DMS 273 (cell line): ENCODE data around the gene PCDH9.
A peak's percentile ranks its signal among the peaks of the same experiment; 100 is the strongest.

ENCODE experiments used
- DNase-seq: peaks from one replicate; lab custom pipeline; 2025; ENCODE audit not compliant: unreplicated experiment; lab: John Stamatoyannopoulos, UW

Gene PCDH9

GRCh38 chr13:66984241-66984640 is 245.9 kb downstream of the PCDH9 start:
- no peak for DNase-seq

- no peak for DNase-seq
Measured at GRCh38 chr13:66981912-66982311, 248.2 kb downstream of the PCDH9 start.

- peak; percentile 78 for DNase-seq
Measured at GRCh38 chr13:66977161-66977560, 253.0 kb downstream of the PCDH9 start.

GRCh38 chr13:66974889-66975288 is 255.2 kb downstream of the PCDH9 start:
- no peak for DNase-seq

GRCh38 chr13:66974174-66974573 is 256.0 kb downstream of the PCDH9 start:
- peak; percentile 7 for DNase-seq

GRCh38 chr13:66972659-66973058 is 257.5 kb downstream of the PCDH9 start:
- DNase-seq = no peak

GRCh38 chr13:66971004-66971403 is 259.1 kb downstream of the PCDH9 start:
- no peak for DNase-seq

GRCh38 chr13:66969291-66969690 is 260.8 kb downstream of the PCDH9 start:
- DNase-seq = no peak

- no peak for DNase-seq
Measured at GRCh38 chr13:66967811-66968597, 262.1 kb downstream of the PCDH9 start.

- no peak for DNase-seq
Measured at GRCh38 chr13:66965181-66965580, 265.0 kb downstream of the PCDH9 start.

GRCh38 chr13:66962953-66963352 is 267.2 kb downstream of the PCDH9 start:
- DNase-seq = no peak

- DNase-seq = no peak
Measured at GRCh38 chr13:66958611-66959010, 271.5 kb downstream of the PCDH9 start.

GRCh38 chr13:66952507-66952906 is 277.6 kb downstream of the PCDH9 start:
- no peak for DNase-seq

- no peak for DNase-seq
Measured at GRCh38 chr13:66951426-66951825, 278.7 kb downstream of the PCDH9 start.

- peak; percentile 1 for DNase-seq
Measured at GRCh38 chr13:66950666-66951065, 279.5 kb downstream of the PCDH9 start.

- DNase-seq = no peak
Measured at GRCh38 chr13:66948910-66949309, 281.2 kb downstream of the PCDH9 start.

GRCh38 chr13:66943530-66943929 is 286.6 kb downstream of the PCDH9 start:
- DNase-seq = no peak

- DNase-seq = no peak
Measured at GRCh38 chr13:66940113-66940512, 290.0 kb downstream of the PCDH9 start.

GRCh38 chr13:66937423-66937822 is 292.7 kb downstream of the PCDH9 start:
- no peak for DNase-seq

GRCh38 chr13:66933994-66934393 is 296.1 kb downstream of the PCDH9 start:
- no peak for DNase-seq

- no peak for DNase-seq
Measured at GRCh38 chr13:66933527-66933926, 296.6 kb downstream of the PCDH9 start.

GRCh38 chr13:66927562-66927961 is 302.6 kb downstream of the PCDH9 start:
- DNase-seq = no peak
